MM.1S (cell line): ENCODE measurements around the gene ERLEC1.

ENCODE experiments used
- EZH2phosphoT487 ChIP-seq: fragments of 300-600 bp; sonication (generic); IDR thresholded peaks from 2 replicates; pipeline ENCODE4 v1.6.1; 2018; ENCODE audit warnings: antibody characterized with exemption, low read length
- TF ChIP-seq, protein P1 (sequence below): fragments of 300-600 bp; sonication (generic); IDR thresholded peaks from 2 replicates; pipeline ENCODE4 v1.5.1; 2016; ENCODE audit warnings: antibody characterized with exemption, low read length, mixed read lengths

DNA sequence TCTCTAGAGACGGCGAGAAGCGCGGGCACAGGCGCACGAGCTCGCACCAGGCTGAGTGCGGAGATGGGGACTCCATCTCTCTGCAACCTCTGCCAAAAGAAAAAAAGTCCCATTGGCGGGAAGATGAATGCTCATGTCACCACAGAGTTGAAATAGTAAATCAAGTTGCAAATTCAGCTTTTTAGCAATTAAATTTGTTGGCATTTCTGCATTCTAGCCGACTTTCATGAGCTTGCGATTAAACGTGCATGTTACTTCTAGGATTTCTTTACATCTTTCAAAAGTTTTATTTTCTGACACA lies 18.7 kb upstream of the ERLEC1 start:
- TF ChIP-seq, protein P1, sequence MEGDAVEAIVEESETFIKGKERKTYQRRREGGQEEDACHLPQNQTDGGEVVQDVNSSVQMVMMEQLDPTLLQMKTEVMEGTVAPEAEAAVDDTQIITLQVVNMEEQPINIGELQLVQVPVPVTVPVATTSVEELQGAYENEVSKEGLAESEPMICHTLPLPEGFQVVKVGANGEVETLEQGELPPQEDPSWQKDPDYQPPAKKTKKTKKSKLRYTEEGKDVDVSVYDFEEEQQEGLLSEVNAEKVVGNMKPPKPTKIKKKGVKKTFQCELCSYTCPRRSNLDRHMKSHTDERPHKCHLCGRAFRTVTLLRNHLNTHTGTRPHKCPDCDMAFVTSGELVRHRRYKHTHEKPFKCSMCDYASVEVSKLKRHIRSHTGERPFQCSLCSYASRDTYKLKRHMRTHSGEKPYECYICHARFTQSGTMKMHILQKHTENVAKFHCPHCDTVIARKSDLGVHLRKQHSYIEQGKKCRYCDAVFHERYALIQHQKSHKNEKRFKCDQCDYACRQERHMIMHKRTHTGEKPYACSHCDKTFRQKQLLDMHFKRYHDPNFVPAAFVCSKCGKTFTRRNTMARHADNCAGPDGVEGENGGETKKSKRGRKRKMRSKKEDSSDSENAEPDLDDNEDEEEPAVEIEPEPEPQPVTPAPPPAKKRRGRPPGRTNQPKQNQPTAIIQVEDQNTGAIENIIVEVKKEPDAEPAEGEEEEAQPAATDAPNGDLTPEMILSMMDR, result no peak
- no peak for TF ChIP-seq EZH2phosphoT487
